Measurements from ENCODE around the gene INTS15. TPM values are rescaled to one million over a fixed set of nuclear protein-coding genes. Genes with fewer than 3 reads are reported as not detected.

The INTS15 gene
- total RNA-seq, 1 donor from 2014 or later: 18.6 TPM

- TF ChIP-seq CTCF (IDR thresholded peaks at IDR 0.05; ENCODE audit: insufficient read depth, low read depth, low read length) (no peak), EZH2 (IDR thresholded peaks at IDR 0.05; ENCODE audit: insufficient read depth, low read length) (no peak)
- Histone ChIP-seq H3K4me1 (ENCODE audit: insufficient read depth, low read length) (no peaks in the 10 kb centered on the region), H3K79me2 (ENCODE audit: insufficient read depth, low read length) (peaks cover 17% of the 10 kb centered on the region), H3K4me2 (ENCODE audit: low read length) (no peak overlapping the region), H3K4me3 (ENCODE audit: insufficient read depth, low read depth, low read length) (no peak overlapping the region), H3K27me3 (ENCODE audit: insufficient read depth, low read length) (no peaks in the 10 kb centered on the region), H3K9me3 (ENCODE audit: insufficient read depth, low read depth, low read length) (peaks cover 4% of the 10 kb centered on the region), H3K9ac (ENCODE audit: low read length) (no peak overlapping the region), H4K20me1 (ENCODE audit: insufficient read depth, low read length) (peaks cover 34% of the 10 kb centered on the region), H3K36me3 (ENCODE audit: insufficient read depth, low read length) (no peaks in the 10 kb centered on the region), H3K27ac (ENCODE audit: low read depth, low read length) (no peak overlapping the region), H2AFZ (ENCODE audit: low read depth, low read length) (no peak overlapping the region)
- H3K4me1 Mint-ChIP-seq (ENCODE audit: low read depth, unreplicated experiment): no peaks in the 10 kb centered on the region
- H3K9me3 Mint-ChIP-seq (ENCODE audit: unreplicated experiment): peaks cover 18% of the 10 kb centered on the region
- H3K27me3 Mint-ChIP-seq (ENCODE audit: low read depth, unreplicated experiment): no peaks in the 10 kb centered on the region
- DNase-seq (ENCODE audit: low read depth) (no peak), FAIRE-seq (no peak)
- H3K4me3 Mint-ChIP-seq (ENCODE audit: unreplicated experiment): no peak overlapping the region
- H3K27ac Mint-ChIP-seq (ENCODE audit: unreplicated experiment): no peak overlapping the region
- peaks cover 41% of the 10 kb centered on the region for H3K36me3 Mint-ChIP-seq (ENCODE audit: low read depth, unreplicated experiment)
Measured at GRCh38 chr7:6652446-6653011, 62.7 kb downstream of the INTS15 start.

GRCh38 chr7:6653071-6654003 is 63.5 kb downstream of the INTS15 start:
- no peaks in the 10 kb centered on the region for H3K36me3 ChIP-seq (ENCODE audit: insufficient read depth, low read length)
- H4K20me1 ChIP-seq (ENCODE audit: insufficient read depth, low read length): peaks cover 26% of the 10 kb centered on the region
- Mint-ChIP-seq H3K4me1 (ENCODE audit: low read depth, unreplicated experiment) (peaks cover 3% of the 10 kb centered on the region), H3K27me3 (ENCODE audit: low read depth, unreplicated experiment) (no peaks in the 10 kb centered on the region), H3K4me3 (ENCODE audit: unreplicated experiment) (no peak overlapping the region), H3K9me3 (ENCODE audit: unreplicated experiment) (peaks cover 18% of the 10 kb centered on the region), H3K36me3 (ENCODE audit: low read depth, unreplicated experiment) (peaks cover 39% of the 10 kb centered on the region), H3K27ac (ENCODE audit: unreplicated experiment) (no peak overlapping the region)
- no peaks in the 10 kb centered on the region for H3K4me1 ChIP-seq (ENCODE audit: insufficient read depth, low read length)
- no peak overlapping the region for H3K27ac ChIP-seq (ENCODE audit: low read depth, low read length)
- H3K4me3 ChIP-seq (ENCODE audit: insufficient read depth, low read depth, low read length): no peak overlapping the region
- DNase-seq (ENCODE audit: low read depth): no peak
- peaks cover 9% of the 10 kb centered on the region for H3K79me2 ChIP-seq (ENCODE audit: insufficient read depth, low read length)
- no peak overlapping the region for H2AFZ ChIP-seq (ENCODE audit: low read depth, low read length)
- no peak overlapping the region for H3K9ac ChIP-seq (ENCODE audit: low read length)
- H3K27me3 ChIP-seq (ENCODE audit: insufficient read depth, low read length): no peaks in the 10 kb centered on the region
- H3K4me2 ChIP-seq (ENCODE audit: low read length): no peak overlapping the region
- peaks cover 4% of the 10 kb centered on the region for H3K9me3 ChIP-seq (ENCODE audit: insufficient read depth, low read depth, low read length)
- FAIRE-seq: no peak
- TF ChIP-seq EZH2 (IDR thresholded peaks at IDR 0.05; ENCODE audit: insufficient read depth, low read length) (no peak), CTCF (IDR thresholded peaks at IDR 0.05; ENCODE audit: insufficient read depth, low read depth, low read length) (no peak)

Measured in astrocyte (in vitro differentiated cells and primary cell).